PC-3 (cell line): ENCODE data around the gene ABCB10.

ENCODE experiments used
- CTCF ChIP-seq: fragments of 300-600 bp; sonication (generic); conservative IDR thresholded peaks from 2 replicates; pipeline ENCODE4 v1.5.1; 2017; ENCODE audit warnings: antibody characterized with exemption, low read depth, mild to moderate bottlenecking, low read length
- EZH2 ChIP-seq: fragments of 300-600 bp; sonication (generic); IDR thresholded peaks from one replicate; pipeline ENCODE4 v1.6.1; 2017; ENCODE audit warnings: antibody characterized with exemption, mild to moderate bottlenecking, low read length; ENCODE audit not compliant: unreplicated experiment
- EZH2phosphoT487 ChIP-seq: fragments of 300-600 bp; sonication (generic); IDR thresholded peaks from 2 replicates; pipeline ENCODE4 v1.6.1; 2018; ENCODE audit warnings: mild to moderate bottlenecking, antibody characterized with exemption, low read length, borderline replicate concordance

DNA sequence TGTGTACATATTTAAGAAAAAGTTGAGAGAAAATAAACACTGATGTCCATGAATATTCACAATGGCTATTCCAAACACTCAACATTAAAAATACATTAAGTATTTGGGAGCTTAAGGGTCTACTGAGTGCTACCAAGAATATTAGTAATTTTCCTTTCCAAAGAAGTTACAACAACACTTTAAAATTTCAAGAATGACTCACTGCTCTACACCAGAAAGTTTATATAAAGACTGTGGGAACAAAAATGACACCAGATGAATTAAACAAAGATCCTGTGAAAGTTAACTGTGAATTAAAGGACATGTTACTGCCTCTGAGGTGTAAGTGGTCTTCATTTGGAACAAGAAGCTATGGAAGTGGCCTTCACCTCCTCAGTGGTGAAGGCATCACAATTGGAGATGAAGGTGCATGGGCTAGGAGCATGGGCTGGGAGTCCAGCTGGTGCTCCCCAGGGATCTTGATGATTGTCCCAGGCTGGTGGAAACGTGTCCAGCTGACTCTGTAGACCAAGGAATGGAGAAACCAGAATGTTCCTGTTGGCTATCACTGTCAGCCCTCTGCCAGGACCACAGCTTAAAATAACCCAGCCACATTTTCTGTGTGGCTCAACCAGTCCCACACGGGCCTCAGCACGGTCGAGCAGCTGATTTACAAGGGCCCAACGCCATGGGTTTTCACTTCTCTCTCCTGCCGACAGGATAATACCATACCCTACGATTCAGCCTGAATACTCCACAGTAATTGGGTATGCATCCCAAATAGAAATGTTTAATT, 38.6 kb upstream of the ABCB10 start:
- TF ChIP-seq CTCF, result no peak
- no peak for TF ChIP-seq EZH2
- no peak for TF ChIP-seq EZH2phosphoT487
